GM19324 (cell line): ENCODE data around the gene CERS1.

Source experiments
- ATAC-seq: cut with Tn5 transposase; IDR thresholded peaks from one replicate; pipeline ENCODE4 v1.9.1; 2021; ENCODE audit warnings: mild to moderate bottlenecking, moderate library complexity; ENCODE audit not compliant: unreplicated experiment, low FRiP score

The CERS1 gene

GRCh38 chr19:18860302-18860700, 35.7 kb downstream of the CERS1 start:
- ATAC-seq = no peak

- ATAC-seq = no peak
Measured at GRCh38 chr19:18859676-18860301, 36.2 kb downstream of the CERS1 start.

- ATAC-seq = no peak
Measured at GRCh38 chr19:18858906-18859646, 36.9 kb downstream of the CERS1 start.

- ATAC-seq = no peak
Measured at GRCh38 chr19:18857223-18857622, 38.7 kb downstream of the CERS1 start.

GRCh38 chr19:18856385-18857126, 39.4 kb downstream of the CERS1 start:
- no peak for ATAC-seq

- ATAC-seq = no peak
Measured at GRCh38 chr19:18855647-18856384, 40.1 kb downstream of the CERS1 start.

GRCh38 chr19:18854982-18855381, 41.0 kb downstream of the CERS1 start:
- ATAC-seq = no peak

- no peak for ATAC-seq
Measured at GRCh38 chr19:18853755-18854427, 42.1 kb downstream of the CERS1 start.

GRCh38 chr19:18852648-18853047, 43.3 kb downstream of the CERS1 start:
- no peak for ATAC-seq

GRCh38 chr19:18851673-18852325, 44.2 kb downstream of the CERS1 start:
- no peak for ATAC-seq

GRCh38 chr19:18850471-18851375, 45.2 kb downstream of the CERS1 start:
- ATAC-seq = no peak

GRCh38 chr19:18849838-18850400, 46.0 kb downstream of the CERS1 start:
- no peak for ATAC-seq

- ATAC-seq = no peak
Measured at GRCh38 chr19:18848878-18849661, 46.9 kb downstream of the CERS1 start.

GRCh38 chr19:18847549-18848463, 48.2 kb downstream of the CERS1 start:
- no peak for ATAC-seq

GRCh38 chr19:18846862-18847548, 49.0 kb downstream of the CERS1 start:
- no peak for ATAC-seq

GRCh38 chr19:18845961-18846360, 50.0 kb downstream of the CERS1 start:
- ATAC-seq = no peak
